ENCODE results near the gene ODAM. TPM values are rescaled to one million over a fixed set of nuclear protein-coding genes. Genes with fewer than 3 reads are reported as not detected.

ODAM gene
- total RNA-seq, 1 experiment from 2014 or later: not detected

GRCh38 chr4:70151271-70151670, 44.3 kb upstream of the ODAM start (continued):
- no peak for TF ChIP-seq NR2C2 (CRISPR knock-in tag; IDR thresholded peaks at IDR 0.05)
- no peak for TF ChIP-seq TEAD4 (CRISPR knock-in tag; IDR thresholded peaks at IDR 0.05)
- TF ChIP-seq IRF2 (CRISPR knock-in tag; IDR thresholded peaks at IDR 0.05; ENCODE audit: borderline replicate concordance, low read depth): no peak
- TF ChIP-seq, protein P1, sequence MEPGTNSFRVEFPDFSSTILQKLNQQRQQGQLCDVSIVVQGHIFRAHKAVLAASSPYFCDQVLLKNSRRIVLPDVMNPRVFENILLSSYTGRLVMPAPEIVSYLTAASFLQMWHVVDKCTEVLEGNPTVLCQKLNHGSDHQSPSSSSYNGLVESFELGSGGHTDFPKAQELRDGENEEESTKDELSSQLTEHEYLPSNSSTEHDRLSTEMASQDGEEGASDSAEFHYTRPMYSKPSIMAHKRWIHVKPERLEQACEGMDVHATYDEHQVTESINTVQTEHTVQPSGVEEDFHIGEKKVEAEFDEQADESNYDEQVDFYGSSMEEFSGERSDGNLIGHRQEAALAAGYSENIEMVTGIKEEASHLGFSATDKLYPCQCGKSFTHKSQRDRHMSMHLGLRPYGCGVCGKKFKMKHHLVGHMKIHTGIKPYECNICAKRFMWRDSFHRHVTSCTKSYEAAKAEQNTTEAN (CRISPR knock-in tag; IDR thresholded peaks at IDR 0.05): no peak
- no peak for TF ChIP-seq NR3C1 (CRISPR knock-in tag; conservative IDR thresholded peaks at IDR 0.05; ENCODE audit: low read depth)
- no peak for TF ChIP-seq ZNF423 (CRISPR knock-in tag; IDR thresholded peaks at IDR 0.05)
- TF ChIP-seq KAT7 (CRISPR knock-in tag; IDR thresholded peaks at IDR 0.05; ENCODE audit: borderline replicate concordance): no peak
- no peak for TF ChIP-seq CBFB (CRISPR knock-in tag; IDR thresholded peaks at IDR 0.05; ENCODE audit: low read depth)
- TF ChIP-seq, protein P2, sequence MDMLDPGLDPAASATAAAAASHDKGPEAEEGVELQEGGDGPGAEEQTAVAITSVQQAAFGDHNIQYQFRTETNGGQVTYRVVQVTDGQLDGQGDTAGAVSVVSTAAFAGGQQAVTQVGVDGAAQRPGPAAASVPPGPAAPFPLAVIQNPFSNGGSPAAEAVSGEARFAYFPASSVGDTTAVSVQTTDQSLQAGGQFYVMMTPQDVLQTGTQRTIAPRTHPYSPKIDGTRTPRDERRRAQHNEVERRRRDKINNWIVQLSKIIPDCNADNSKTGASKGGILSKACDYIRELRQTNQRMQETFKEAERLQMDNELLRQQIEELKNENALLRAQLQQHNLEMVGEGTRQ (CRISPR knock-in tag; IDR thresholded peaks at IDR 0.05): no peak
- TF ChIP-seq FOXP1 (CRISPR knock-in tag; IDR thresholded peaks at IDR 0.05; ENCODE audit: borderline replicate concordance): no peak
- TF ChIP-seq, protein P3, sequence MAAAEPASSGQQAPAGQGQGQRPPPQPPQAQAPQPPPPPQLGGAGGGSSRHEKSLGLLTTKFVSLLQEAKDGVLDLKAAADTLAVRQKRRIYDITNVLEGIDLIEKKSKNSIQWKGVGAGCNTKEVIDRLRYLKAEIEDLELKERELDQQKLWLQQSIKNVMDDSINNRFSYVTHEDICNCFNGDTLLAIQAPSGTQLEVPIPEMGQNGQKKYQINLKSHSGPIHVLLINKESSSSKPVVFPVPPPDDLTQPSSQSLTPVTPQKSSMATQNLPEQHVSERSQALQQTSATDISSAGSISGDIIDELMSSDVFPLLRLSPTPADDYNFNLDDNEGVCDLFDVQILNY (CRISPR knock-in tag; IDR thresholded peaks at IDR 0.05): no peak
- TF ChIP-seq FOXJ3 (CRISPR knock-in tag; IDR thresholded peaks at IDR 0.05; ENCODE audit: borderline replicate concordance): no peak
- TF ChIP-seq, protein P4, sequence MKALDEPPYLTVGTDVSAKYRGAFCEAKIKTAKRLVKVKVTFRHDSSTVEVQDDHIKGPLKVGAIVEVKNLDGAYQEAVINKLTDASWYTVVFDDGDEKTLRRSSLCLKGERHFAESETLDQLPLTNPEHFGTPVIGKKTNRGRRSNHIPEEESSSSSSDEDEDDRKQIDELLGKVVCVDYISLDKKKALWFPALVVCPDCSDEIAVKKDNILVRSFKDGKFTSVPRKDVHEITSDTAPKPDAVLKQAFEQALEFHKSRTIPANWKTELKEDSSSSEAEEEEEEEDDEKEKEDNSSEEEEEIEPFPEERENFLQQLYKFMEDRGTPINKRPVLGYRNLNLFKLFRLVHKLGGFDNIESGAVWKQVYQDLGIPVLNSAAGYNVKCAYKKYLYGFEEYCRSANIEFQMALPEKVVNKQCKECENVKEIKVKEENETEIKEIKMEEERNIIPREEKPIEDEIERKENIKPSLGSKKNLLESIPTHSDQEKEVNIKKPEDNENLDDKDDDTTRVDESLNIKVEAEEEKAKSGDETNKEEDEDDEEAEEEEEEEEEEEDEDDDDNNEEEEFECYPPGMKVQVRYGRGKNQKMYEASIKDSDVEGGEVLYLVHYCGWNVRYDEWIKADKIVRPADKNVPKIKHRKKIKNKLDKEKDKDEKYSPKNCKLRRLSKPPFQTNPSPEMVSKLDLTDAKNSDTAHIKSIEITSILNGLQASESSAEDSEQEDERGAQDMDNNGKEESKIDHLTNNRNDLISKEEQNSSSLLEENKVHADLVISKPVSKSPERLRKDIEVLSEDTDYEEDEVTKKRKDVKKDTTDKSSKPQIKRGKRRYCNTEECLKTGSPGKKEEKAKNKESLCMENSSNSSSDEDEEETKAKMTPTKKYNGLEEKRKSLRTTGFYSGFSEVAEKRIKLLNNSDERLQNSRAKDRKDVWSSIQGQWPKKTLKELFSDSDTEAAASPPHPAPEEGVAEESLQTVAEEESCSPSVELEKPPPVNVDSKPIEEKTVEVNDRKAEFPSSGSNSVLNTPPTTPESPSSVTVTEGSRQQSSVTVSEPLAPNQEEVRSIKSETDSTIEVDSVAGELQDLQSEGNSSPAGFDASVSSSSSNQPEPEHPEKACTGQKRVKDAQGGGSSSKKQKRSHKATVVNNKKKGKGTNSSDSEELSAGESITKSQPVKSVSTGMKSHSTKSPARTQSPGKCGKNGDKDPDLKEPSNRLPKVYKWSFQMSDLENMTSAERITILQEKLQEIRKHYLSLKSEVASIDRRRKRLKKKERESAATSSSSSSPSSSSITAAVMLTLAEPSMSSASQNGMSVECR (CRISPR knock-in tag; IDR thresholded peaks at IDR 0.05; ENCODE audit: borderline replicate concordance): no peak
- TF ChIP-seq NFATC4 (CRISPR knock-in tag; IDR thresholded peaks at IDR 0.05): no peak
- no peak for TF ChIP-seq SMAD4 (CRISPR knock-in tag; IDR thresholded peaks at IDR 0.05)

DNA sequence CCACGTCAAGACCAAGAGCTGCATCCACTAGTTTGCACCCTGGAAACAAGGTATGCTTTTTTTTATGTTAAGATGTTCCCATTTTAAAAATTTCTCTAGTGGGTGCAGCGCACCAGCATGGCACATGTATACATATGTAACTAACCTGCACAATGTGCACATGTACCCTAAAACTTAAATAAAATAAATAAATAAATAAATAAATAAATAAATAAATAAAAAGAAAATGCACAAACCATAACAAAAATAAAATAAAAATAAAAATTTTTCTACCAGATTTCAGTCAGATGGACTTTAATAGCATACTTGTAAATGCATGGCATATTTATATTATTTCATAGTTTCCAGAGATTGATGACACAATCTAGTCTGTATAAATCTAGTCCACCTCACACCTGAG, 43.4 kb upstream of the ODAM start:
- TF ChIP-seq ZNF263 (CRISPR knock-in tag; IDR thresholded peaks at IDR 0.05; ENCODE audit: low read depth) (no peak), MXD4 (CRISPR knock-in tag; IDR thresholded peaks at IDR 0.05; ENCODE audit: borderline replicate concordance) (no peak), IRF2 (CRISPR knock-in tag; IDR thresholded peaks at IDR 0.05; ENCODE audit: borderline replicate concordance, low read depth) (no peak), ZNF219 (CRISPR knock-in tag; IDR thresholded peaks at IDR 0.05; ENCODE audit: borderline replicate concordance) (no peak), GRHL2 (CRISPR knock-in tag; IDR thresholded peaks at IDR 0.05; ENCODE audit: insufficient replicate concordance, severe bottlenecking) (no peak), CREM (CRISPR knock-in tag; IDR thresholded peaks at IDR 0.05) (no peak), GABPB1 (CRISPR knock-in tag; IDR thresholded peaks at IDR 0.05) (no peak), FOXJ3 (CRISPR knock-in tag; IDR thresholded peaks at IDR 0.05; ENCODE audit: borderline replicate concordance) (no peak), JAZF1 (CRISPR knock-in tag; IDR thresholded peaks at IDR 0.05) (no peak), ATF1 (CRISPR knock-in tag; IDR thresholded peaks at IDR 0.05) (no peak), FOXP1 (CRISPR knock-in tag; IDR thresholded peaks at IDR 0.05; ENCODE audit: borderline replicate concordance) (no peak)
- TF ChIP-seq, protein P5, sequence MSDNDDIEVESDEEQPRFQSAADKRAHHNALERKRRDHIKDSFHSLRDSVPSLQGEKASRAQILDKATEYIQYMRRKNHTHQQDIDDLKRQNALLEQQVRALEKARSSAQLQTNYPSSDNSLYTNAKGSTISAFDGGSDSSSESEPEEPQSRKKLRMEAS (CRISPR knock-in tag; IDR thresholded peaks at IDR 0.05): no peak
- TF ChIP-seq, protein P6, sequence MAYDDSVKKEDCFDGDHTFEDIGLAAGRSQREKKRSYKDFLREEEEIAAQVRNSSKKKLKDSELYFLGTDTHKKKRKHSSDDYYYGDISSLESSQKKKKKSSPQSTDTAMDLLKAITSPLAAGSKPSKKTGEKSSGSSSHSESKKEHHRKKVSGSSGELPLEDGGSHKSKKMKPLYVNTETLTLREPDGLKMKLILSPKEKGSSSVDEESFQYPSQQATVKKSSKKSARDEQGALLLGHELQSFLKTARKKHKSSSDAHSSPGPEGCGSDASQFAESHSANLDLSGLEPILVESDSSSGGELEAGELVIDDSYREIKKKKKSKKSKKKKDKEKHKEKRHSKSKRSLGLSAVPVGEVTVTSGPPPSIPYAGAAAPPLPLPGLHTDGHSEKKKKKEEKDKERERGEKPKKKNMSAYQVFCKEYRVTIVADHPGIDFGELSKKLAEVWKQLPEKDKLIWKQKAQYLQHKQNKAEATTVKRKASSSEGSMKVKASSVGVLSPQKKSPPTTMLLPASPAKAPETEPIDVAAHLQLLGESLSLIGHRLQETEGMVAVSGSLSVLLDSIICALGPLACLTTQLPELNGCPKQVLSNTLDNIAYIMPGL (CRISPR knock-in tag; IDR thresholded peaks at IDR 0.05): no peak
- TF ChIP-seq, protein P7, sequence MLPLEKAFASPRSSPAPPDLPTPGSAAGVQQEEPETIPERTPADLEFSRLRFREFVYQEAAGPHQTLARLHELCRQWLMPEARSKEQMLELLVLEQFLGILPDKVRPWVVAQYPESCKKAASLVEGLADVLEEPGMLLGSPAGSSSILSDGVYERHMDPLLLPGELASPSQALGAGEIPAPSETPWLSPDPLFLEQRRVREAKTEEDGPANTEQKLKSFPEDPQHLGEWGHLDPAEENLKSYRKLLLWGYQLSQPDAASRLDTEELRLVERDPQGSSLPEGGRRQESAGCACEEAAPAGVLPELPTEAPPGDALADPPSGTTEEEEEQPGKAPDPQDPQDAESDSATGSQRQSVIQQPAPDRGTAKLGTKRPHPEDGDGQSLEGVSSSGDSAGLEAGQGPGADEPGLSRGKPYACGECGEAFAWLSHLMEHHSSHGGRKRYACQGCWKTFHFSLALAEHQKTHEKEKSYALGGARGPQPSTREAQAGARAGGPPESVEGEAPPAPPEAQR (CRISPR knock-in tag; IDR thresholded peaks at IDR 0.05): no peak
- TF ChIP-seq, protein P2 (CRISPR knock-in tag; IDR thresholded peaks at IDR 0.05): no peak
- no peak for ATAC-seq
- no peak overlapping the region for H3K27ac Mint-ChIP-seq

More for the DNA sequence above, 43.4 kb upstream of the ODAM start:
- Mint-ChIP-seq H3K27me3 (ENCODE audit: low read depth) (no peaks in the 10 kb centered on the region), H3K9me3 (no peaks in the 10 kb centered on the region), H3K4me1 (peaks cover 9% of the 10 kb centered on the region), H3K4me3 (no peak overlapping the region), H3K36me3 (no peaks in the 10 kb centered on the region)
- ChIA-PET POLR2A (no interaction called here), CTCF (no interaction called here)
- no peak for DNase-seq (ENCODE audit: low spot score)

All from WTC11 (cell line).